T-helper 1 cell treated with Interleukin-12 subunit alpha and Interleukin-12 subunit beta and Interleukin-4 antibody, amounts not matched to agents 30 ng/mL and 1 ng/mL, for 36 hours (primary cell): ENCODE results near the gene CD209. TPM values are rescaled to one million over a fixed set of nuclear protein-coding genes. Genes with fewer than 3 reads are reported as not detected.

ENCODE experiments used
- total RNA-seq: library from RNA; stranded (reverse); gene quantifications from 2 replicates; pipeline ENCODE4 v1.2.3, GENCODE V29; 2022

Gene CD209
- total RNA-seq, 1 donor from 2014 or later, result not detected

Other genes with a start within 250 kb of the CD209 start
- 5.3 and 5.9 TPM in 2 replicates for gene ZNF358, start 231.4 kb downstream of the CD209 start, total RNA-seq
- 15.8 and 18.4 TPM in 2 replicates for gene MCOLN1, start 224.9 kb downstream of the CD209 start, total RNA-seq
- 143 and 148 TPM in 2 replicates for gene PNPLA6, start 211.8 kb downstream of the CD209 start, total RNA-seq
- gene CAMSAP3, start 151.7 kb downstream of the CD209 start, total RNA-seq, result 0.34 and 0.39 TPM in 2 replicates
- gene XAB2, start 118.0 kb downstream of the CD209 start, total RNA-seq, result 46.1 and 47.0 TPM in 2 replicates
- gene PET100, start 117.7 kb downstream of the CD209 start, total RNA-seq, result 119 and 124 TPM in 2 replicates
- 1.7 and 1.9 TPM in 2 replicates for gene PCP2, start 113.8 kb downstream of the CD209 start, total RNA-seq
- 148 and 152 TPM in 2 replicates for gene STXBP2, start 110.4 kb downstream of the CD209 start, total RNA-seq
- gene RETN, start 78.5 kb downstream of the CD209 start, total RNA-seq, result not detected in 2 replicates
- not detected in 2 replicates for gene MCEMP1, start 70.4 kb downstream of the CD209 start, total RNA-seq
- 77.3 and 82.9 TPM in 2 replicates for gene TRAPPC5, start 66.7 kb downstream of the CD209 start, total RNA-seq
- gene FCER2, start 45.4 kb downstream of the CD209 start, total RNA-seq, result not detected in 2 replicates
- gene CLEC4G, start 15.4 kb downstream of the CD209 start, total RNA-seq, result not detected in 2 replicates
- gene CLEC4M, start 15.7 kb upstream of the CD209 start, total RNA-seq, result not detected in 2 replicates
- 9.1 and 9.6 TPM in 2 replicates for gene EVI5L, start 82.7 kb upstream of the CD209 start, total RNA-seq
- gene PRR36, start 126.9 kb upstream of the CD209 start, total RNA-seq, result 0.22 and 0.34 TPM in 2 replicates
- gene LRRC8E, start 141.0 kb upstream of the CD209 start, total RNA-seq, result not detected in 2 replicates
- 45.6 and 48.7 TPM in 2 replicates for gene MAP2K7, start 156.3 kb upstream of the CD209 start, total RNA-seq
- 4.6 TPM in 2 replicates for gene TGFBR3L, start 167.3 kb upstream of the CD209 start, total RNA-seq
- 22.5 and 28.5 TPM in 2 replicates for gene SNAPC2, start 172.8 kb upstream of the CD209 start, total RNA-seq
- not detected in 2 replicates for gene CTXN1, start 178.6 kb upstream of the CD209 start, total RNA-seq
- gene TIMM44, start 196.1 kb upstream of the CD209 start, total RNA-seq, result 67.4 and 73.7 TPM in 2 replicates